GM12891 (cell line): ENCODE measurements around the gene SIRT2.

Experiments used
- POLR2A ChIP-seq: IDR thresholded peaks from 2 replicates; pipeline ENCODE4 v1.6.1; 2011; ENCODE audit warnings: low read depth, low read length, control low read depth
- POLR2AphosphoS5 ChIP-seq: IDR thresholded peaks from 2 replicates; pipeline ENCODE4 v1.6.1; 2011; ENCODE audit warnings: low read depth, low read length, control low read depth
- TAF1 ChIP-seq: IDR thresholded peaks from 2 replicates; pipeline ENCODE4 v1.6.1; 2011; ENCODE audit warnings: low read depth, low read length, control low read depth

DNA sequence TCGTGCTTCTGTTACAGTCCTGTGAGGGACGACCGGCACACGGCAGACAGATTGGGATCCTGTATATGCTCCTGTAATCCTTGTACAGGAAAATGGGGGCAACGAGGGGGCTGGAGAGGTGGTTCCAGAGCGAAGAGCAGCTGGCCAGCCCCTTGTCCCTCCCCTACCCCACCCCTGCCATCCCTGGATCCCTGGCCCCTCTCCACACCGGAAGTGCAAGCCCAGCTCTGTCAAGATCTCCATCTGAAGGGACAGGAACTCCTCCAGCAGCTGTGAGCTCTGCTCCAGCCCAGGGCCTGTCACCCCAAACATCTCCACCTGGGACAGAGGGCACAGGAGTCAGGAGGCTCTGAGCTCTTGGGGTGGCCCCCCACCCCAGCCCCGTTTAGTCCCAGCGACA is 18.1 kb upstream of the SIRT2 start:
- TF ChIP-seq POLR2AphosphoS5: no peak
- no peak for TF ChIP-seq POLR2A
- TF ChIP-seq TAF1: no peak
